Muscle of arm (tissue), 12 donors: ENCODE results near the gene DNLZ. TPM values are rescaled to one million over a fixed set of nuclear protein-coding genes. Genes with fewer than 3 reads are reported as not detected.
A peak's percentile ranks its signal among the peaks of the same experiment; 100 is the strongest.
"Not testable (repeated sequence)": the region's sequence is repeated elsewhere in the genome, so short reads cannot be mapped to it uniquely, and the experiment has no call there.

Source experiments
- DNase-seq: peaks from one replicate; pipeline ENCODE4 v3.0.0-alpha.2; 2013
- polyA plus RNA-seq, 12 donors: library from polyadenylated mRNA; unstranded; fragments of 120-200 nt; gene quantifications; one replicate each; pipeline ENCODE4 v1.2.1, GENCODE V29; 2013; ENCODE audit not compliant: insufficient read length in 12 of 12

The DNLZ gene
- polyA plus RNA-seq, 12 donors: 4.5 to 16.7 (median 9.1) TPM; not detected in 2

- DNase-seq: peak; percentile 70
Measured at GRCh38 chr9:136361754-136362449, 1.6 kb downstream of the DNLZ start.

- no peak for DNase-seq
Measured at GRCh38 chr9:136361047-136361753, 2.3 kb downstream of the DNLZ start.

- DNase-seq: no peak
Measured at GRCh38 chr9:136359774-136360718, 3.5 kb downstream of the DNLZ start.

GRCh38 chr9:136358888-136359287 lies 4.7 kb downstream of the DNLZ start:
- no peak for DNase-seq

- no peak for DNase-seq
Measured at GRCh38 chr9:136358016-136358415, 5.5 kb downstream of the DNLZ start.

GRCh38 chr9:136357202-136357725 lies 6.3 kb downstream of the DNLZ start:
- no peak for DNase-seq

GRCh38 chr9:136355616-136356557 lies 7.7 kb downstream of the DNLZ start:
- DNase-seq: no peak

- no peak for DNase-seq
Measured at GRCh38 chr9:136354592-136355085, 8.9 kb downstream of the DNLZ start.

GRCh38 chr9:136353757-136354488 lies 9.6 kb downstream of the DNLZ start:
- DNase-seq: no peak

- no peak for DNase-seq
Measured at GRCh38 chr9:136353088-136353487, 10.5 kb downstream of the DNLZ start.

- DNase-seq: no peak
Measured at GRCh38 chr9:136352682-136353081, 10.9 kb downstream of the DNLZ start.

GRCh38 chr9:136351868-136352267 lies 11.7 kb downstream of the DNLZ start:
- not testable (repeated sequence) for DNase-seq

- no peak for DNase-seq
Measured at GRCh38 chr9:136351252-136351800, 12.2 kb downstream of the DNLZ start.

- no peak for DNase-seq
Measured at GRCh38 chr9:136349546-136349945, 14.0 kb downstream of the DNLZ start.

- no peak for DNase-seq
Measured at GRCh38 chr9:136348691-136349090, 14.9 kb downstream of the DNLZ start.

- no peak for DNase-seq
Measured at GRCh38 chr9:136347472-136348256, 15.9 kb downstream of the DNLZ start.

- DNase-seq: no peak
Measured at GRCh38 chr9:136346927-136347465, 16.5 kb downstream of the DNLZ start.

- no peak for DNase-seq
Measured at GRCh38 chr9:136346157-136346481, 17.4 kb downstream of the DNLZ start.
